AG04449 (cell line): ENCODE measurements around the gene ALDH1A1.

Experiments
- CTCF ChIA-PET: fragments of 350-600 bp; formaldehyde crosslinking; extraction: SDS; loops from one replicate; lab custom pipeline; 2021; ENCODE audit warnings: antibody characterized with exemption; lab: Yijun Ruan, JAX
- POLR2A ChIA-PET: fragments of 400-600, 350-600 bp; formaldehyde crosslinking; extraction: SDS; loops from one replicate; lab custom pipeline; 2020; ENCODE audit warnings: antibody characterized with exemption, inconsistent platforms; lab: Yijun Ruan, JAX
- DNase-seq: peaks from one replicate; pipeline ENCODE4 v3.0.0-alpha.2; 2010; ENCODE audit warnings: low read depth, low spot score
- H3K4me3 ChIP-seq: 2 replicates; pipeline ENCODE4 v1.5.1; 2011; ENCODE audit warnings: low read depth, mild to moderate bottlenecking, control low read depth, low read length
- TF ChIP-seq, protein P1 (sequence below): IDR thresholded peaks from one replicate; pipeline ENCODE4 v1.5.1; 2011; ENCODE audit warnings: mild to moderate bottlenecking, moderate library complexity, low read length, control low read depth, inconsistent platforms; ENCODE audit not compliant: insufficient read depth; ENCODE audit errors: missing control alignments

ALDH1A1 gene

DNA sequence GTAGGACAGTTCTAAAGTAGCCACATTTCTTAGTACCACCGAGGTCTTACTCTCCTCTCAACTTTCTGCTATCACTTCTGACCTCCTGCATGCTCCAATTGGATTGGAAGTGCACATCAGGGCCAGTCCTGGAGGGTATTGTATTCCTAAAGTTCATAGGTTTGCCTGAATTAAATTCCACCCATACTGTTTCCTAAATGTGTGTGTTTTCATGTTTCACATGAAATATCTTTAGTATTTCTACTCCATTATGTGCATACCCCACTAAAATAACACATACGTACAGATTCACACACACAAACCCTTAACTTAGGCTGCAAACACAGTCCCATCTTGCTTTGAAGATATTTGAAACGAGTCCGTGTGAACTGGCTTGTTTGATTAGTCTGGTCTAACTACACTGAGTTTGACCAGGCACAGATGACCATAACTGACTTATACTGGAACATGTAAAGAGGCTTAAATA is 24.8 kb downstream of the ALDH1A1 start:
- TF ChIP-seq, protein P1, sequence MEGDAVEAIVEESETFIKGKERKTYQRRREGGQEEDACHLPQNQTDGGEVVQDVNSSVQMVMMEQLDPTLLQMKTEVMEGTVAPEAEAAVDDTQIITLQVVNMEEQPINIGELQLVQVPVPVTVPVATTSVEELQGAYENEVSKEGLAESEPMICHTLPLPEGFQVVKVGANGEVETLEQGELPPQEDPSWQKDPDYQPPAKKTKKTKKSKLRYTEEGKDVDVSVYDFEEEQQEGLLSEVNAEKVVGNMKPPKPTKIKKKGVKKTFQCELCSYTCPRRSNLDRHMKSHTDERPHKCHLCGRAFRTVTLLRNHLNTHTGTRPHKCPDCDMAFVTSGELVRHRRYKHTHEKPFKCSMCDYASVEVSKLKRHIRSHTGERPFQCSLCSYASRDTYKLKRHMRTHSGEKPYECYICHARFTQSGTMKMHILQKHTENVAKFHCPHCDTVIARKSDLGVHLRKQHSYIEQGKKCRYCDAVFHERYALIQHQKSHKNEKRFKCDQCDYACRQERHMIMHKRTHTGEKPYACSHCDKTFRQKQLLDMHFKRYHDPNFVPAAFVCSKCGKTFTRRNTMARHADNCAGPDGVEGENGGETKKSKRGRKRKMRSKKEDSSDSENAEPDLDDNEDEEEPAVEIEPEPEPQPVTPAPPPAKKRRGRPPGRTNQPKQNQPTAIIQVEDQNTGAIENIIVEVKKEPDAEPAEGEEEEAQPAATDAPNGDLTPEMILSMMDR, result no peak
- ChIA-PET CTCF (no interaction called here), POLR2A (no interaction called here)
- no peak overlapping the region for H3K4me3 ChIP-seq
- no peak for DNase-seq

DNA sequence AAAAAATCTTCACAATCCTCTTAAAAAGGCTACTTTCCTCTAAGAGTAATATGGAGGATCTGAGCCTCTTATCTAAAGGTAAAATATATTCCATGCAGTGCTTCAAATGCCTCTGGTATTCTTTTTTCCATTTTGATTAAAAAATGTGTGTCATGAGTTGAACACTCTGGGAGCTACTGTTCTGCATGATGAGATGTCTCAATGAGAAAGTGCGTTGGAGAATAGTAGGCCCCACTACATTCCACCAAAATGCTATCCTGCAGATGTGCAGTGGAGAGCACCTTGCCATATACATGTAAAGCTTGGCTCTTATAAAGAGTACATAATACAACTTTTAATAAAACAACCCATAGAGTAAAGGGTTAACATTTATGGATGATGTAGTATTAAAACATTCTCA is 26.3 kb downstream of the ALDH1A1 start:
- DNase-seq, result no peak
- TF ChIP-seq, protein P1, result no peak
- POLR2A ChIA-PET, result no interaction called here
- CTCF ChIA-PET, result interaction anchor here (0.6 kb wide), 1 partner anchor 142 kb away, joined by 3 read pairs; no protein-coding TSS in a partner anchor
- H3K4me3 ChIP-seq, result no peak overlapping the region

DNA sequence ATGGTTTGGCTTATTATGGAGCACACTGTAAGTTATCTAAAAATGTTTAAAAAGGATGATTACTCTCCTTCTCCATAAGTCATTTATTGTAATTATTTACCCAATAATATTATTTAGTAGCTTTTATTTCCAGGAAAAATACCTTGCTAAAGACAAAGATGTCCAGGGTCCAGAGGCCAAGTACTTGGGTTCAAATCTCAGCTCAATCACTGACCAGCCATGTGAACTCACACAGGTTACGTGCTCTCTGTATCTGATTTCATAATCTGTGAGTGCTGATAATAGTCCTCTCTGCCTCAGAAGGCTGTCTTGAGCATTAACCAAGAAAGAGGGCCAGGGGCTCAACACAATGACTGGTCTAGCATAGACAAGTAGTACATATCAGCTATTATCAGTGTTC is 27.0 kb downstream of the ALDH1A1 start:
- no peak overlapping the region for H3K4me3 ChIP-seq
- TF ChIP-seq, protein P1, result no peak
- ChIA-PET CTCF (interaction anchor here (0.6 kb wide), 1 partner anchor 142 kb away, joined by 3 read pairs; no protein-coding TSS in a partner anchor), POLR2A (no interaction called here)
- no peak for DNase-seq

DNA sequence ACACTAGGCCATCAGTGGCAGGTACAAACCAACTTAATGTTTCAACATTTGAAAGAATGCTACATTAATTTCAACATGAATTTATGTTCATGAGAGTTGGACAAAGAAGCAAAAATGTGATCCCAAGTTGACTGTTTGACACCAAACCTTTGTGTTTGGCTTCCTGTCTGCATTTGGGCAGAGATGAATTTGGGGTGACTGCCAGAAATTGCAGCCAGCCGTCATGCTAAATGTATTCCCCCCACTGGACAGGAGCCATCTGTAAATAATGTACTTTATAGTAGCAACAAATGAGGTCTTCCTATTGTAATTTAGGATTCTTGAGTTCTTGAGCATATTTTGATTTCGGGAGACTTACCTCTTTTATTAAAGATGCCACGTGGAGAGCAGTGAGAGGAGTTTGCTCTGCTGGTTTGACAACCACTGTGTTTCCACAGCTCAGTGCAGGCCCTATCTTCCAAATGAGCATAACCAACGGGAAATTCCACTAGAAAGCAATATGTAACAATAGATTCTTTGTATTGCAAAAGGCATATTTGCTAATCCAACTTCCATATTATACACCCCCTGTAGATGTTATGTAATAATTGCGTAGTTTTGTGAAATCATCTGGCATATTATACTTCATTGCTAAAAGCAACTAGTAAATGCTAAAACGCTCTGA is 27.6 kb downstream of the ALDH1A1 start:
- H3K4me3 ChIP-seq, result no peak overlapping the region
- DNase-seq, result no peak
- TF ChIP-seq, protein P1, result no peak
- CTCF ChIA-PET, result no interaction called here
- POLR2A ChIA-PET, result no interaction called here

DNA sequence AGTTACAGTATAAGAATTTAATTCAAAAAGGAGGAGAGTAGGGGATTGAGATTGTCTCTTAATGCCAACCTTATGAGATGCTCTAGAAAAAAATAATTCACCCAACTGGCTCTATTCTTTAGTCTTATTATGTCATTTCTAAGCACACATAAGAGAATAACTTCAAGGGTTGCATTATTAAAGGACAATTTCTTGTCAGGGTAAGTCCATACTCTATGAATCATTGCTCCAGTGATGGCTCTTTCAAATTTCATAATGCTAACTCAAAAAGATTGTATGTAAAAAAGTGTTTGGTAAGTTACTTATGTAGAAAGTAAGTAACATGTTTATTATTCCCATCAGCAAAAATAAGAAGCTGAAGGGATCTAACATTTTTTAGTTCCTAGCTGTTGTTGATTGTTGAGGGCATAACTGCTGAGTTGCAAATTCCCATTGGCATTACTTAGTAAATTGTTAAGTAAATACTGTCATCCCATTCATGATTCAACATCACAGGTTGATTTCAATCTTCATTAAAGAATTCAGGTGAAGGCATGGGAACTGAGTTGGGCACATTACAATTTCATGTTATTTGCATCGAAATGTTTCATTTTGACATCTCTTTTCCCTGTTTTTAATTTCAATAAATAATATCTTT is 28.6 kb downstream of the ALDH1A1 start:
- TF ChIP-seq, protein P1, result no peak
- no peak for DNase-seq
- ChIA-PET CTCF (no interaction called here), POLR2A (no interaction called here)
- H3K4me3 ChIP-seq, result no peak overlapping the region

DNA sequence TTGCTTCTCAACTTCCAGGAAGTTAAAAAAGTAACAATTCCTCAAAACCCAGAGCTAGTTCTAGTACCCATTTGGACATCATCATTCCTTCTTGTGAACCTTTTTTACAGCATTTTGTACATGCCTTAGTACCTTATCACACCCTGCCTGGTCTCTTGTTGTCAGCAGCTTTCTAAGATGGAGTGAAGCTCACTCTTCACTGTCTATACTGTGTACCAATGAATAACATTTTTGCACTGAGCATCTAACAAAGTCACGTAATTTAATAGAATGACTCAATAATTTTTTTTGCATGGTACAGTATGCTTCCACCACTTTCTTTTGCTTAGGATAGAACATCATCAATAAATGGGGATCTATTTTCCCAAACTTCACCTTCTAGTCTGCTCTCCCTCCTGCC is 29.8 kb downstream of the ALDH1A1 start:
- DNase-seq, result no peak
- ChIA-PET CTCF (no interaction called here), POLR2A (no interaction called here)
- TF ChIP-seq, protein P1, result no peak
- no peak overlapping the region for H3K4me3 ChIP-seq
